ENCODE data around the gene PRDM2.

Gene PRDM2

GRCh38 chr1:13818926-13819325 is 118.9 kb downstream of the PRDM2 start:
- no peak for DNase-seq

- DNase-seq = no peak
Measured at GRCh38 chr1:13819642-13820041, 119.7 kb downstream of the PRDM2 start.

GRCh38 chr1:13820055-13820454 is 120.1 kb downstream of the PRDM2 start:
- no peak for DNase-seq

GRCh38 chr1:13820456-13820855 is 120.5 kb downstream of the PRDM2 start:
- no peak for DNase-seq

- no peak for DNase-seq
Measured at GRCh38 chr1:13823126-13823880, 123.3 kb downstream of the PRDM2 start.

- DNase-seq = no peak
Measured at GRCh38 chr1:13823936-13824335, 123.9 kb downstream of the PRDM2 start.

- no peak for DNase-seq
Measured at GRCh38 chr1:13824626-13825025, 124.6 kb downstream of the PRDM2 start.

- DNase-seq = no peak
Measured at GRCh38 chr1:13825033-13825432, 125.0 kb downstream of the PRDM2 start.

GRCh38 chr1:13826009-13826408 is 126.0 kb downstream of the PRDM2 start:
- no peak for DNase-seq

GRCh38 chr1:13826591-13826990 is 126.6 kb downstream of the PRDM2 start:
- DNase-seq = no peak

GRCh38 chr1:13828454-13829151 is 128.6 kb downstream of the PRDM2 start:
- DNase-seq = peak; percentile 3

GRCh38 chr1:13829152-13829769 is 129.3 kb downstream of the PRDM2 start:
- no peak for DNase-seq

GRCh38 chr1:13830170-13830569 is 130.2 kb downstream of the PRDM2 start:
- no peak for DNase-seq

GRCh38 chr1:13830616-13831280 is 130.8 kb downstream of the PRDM2 start:
- DNase-seq = no peak

GRCh38 chr1:13832100-13832499 is 132.1 kb downstream of the PRDM2 start:
- no peak for DNase-seq

GRCh38 chr1:13832536-13832935 is 132.5 kb downstream of the PRDM2 start:
- no peak for DNase-seq

GRCh38 chr1:13836136-13836535 is 136.1 kb downstream of the PRDM2 start:
- no peak for DNase-seq

GRCh38 chr1:13836631-13837030 is 136.6 kb downstream of the PRDM2 start:
- no peak for DNase-seq

GRCh38 chr1:13838236-13838635 is 138.2 kb downstream of the PRDM2 start:
- DNase-seq = no peak

- DNase-seq = no peak
Measured at GRCh38 chr1:13842497-13842896, 142.5 kb downstream of the PRDM2 start.

- no peak for DNase-seq
Measured at GRCh38 chr1:13851726-13852125, 151.7 kb downstream of the PRDM2 start.

GRCh38 chr1:13855554-13855953 is 155.6 kb downstream of the PRDM2 start:
- DNase-seq = no peak

- DNase-seq = no peak
Measured at GRCh38 chr1:13860031-13860430, 160.0 kb downstream of the PRDM2 start.

- DNase-seq = no peak
Measured at GRCh38 chr1:13864760-13865159, 164.8 kb downstream of the PRDM2 start.
